GM18507 (cell line): Measurements from ENCODE around the gene GLT8D2.

Experiments
- DNase-seq: peaks from one replicate; pipeline ENCODE4 v3.0.0; 2011; ENCODE audit warnings: low read depth; ENCODE audit not compliant: insufficient read length; ENCODE audit errors: extremely low spot score
- FAIRE-seq: peaks from 2 replicates; lab custom pipeline; 2011; peaks lifted over from hg19 to GRCh38; lab: Jason Lieb, UNC

The GLT8D2 gene

DNA sequence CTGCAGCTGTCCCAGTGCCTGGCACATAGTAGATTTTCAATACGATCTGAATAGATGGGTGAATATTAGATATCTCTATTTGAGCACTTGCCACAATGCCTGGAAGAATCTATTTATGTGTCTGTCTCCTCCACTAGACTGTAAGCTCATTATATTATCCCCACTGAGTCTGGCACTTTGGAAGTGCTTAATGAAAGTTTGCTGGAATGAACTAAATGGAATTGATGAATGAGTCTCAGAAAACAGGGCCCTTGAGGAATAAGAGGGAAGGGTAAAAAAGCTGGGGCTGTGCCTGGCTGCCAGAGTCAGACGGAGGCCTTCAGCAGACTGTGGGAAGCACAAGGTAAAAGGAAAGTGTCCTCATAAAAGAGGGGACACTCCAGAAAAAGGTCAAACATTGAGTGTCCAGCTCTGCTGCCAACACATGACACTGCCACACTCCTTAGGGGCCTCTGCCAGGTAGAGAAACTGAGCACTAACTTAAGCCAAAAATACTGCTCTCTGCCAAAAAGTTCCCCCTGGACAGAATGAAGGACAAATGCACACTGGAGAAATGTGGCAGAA is 39.3 kb downstream of the GLT8D2 start:
- DNase-seq = no peak
- FAIRE-seq = no peak

DNA sequence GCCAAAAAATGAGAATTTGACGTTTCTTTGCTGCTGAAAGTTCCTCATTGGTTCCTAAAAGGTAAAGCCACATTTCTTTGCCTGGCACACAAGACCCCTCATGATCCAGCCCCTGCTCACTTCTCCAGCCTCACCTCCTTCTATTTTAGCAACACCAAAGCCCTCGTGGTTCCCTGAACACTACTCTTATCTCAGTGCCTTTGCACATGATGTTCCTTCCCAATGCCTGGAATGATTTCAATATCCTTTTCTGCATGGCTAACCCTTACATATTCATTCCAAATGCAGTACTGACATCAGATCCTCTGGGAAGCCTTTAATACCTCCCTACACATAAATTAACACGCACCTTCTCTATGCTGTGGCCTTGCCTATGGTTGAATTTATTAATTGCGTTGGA is 39.9 kb downstream of the GLT8D2 start:
- FAIRE-seq = no peak
- DNase-seq = no peak

DNA sequence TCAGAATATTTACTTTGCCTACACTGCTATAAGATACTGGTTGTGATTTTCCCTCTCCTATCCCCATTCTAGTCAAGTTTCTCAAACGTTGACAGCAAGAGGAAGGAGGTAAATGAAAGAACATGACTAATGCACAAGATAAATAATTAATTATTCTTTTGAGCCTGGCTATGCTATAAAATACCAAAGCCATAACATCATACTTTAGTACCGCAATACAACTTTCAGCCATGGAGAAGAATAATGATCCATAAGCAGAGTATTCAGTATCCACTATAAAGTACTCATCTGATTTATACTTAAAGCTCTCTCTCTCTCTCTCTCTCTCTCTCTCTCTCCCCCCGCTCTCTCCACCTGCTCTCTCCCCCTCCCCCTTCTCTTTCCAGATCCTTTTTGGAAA is 43.1 kb downstream of the GLT8D2 start:
- no peak for FAIRE-seq
- DNase-seq = no peak

DNA sequence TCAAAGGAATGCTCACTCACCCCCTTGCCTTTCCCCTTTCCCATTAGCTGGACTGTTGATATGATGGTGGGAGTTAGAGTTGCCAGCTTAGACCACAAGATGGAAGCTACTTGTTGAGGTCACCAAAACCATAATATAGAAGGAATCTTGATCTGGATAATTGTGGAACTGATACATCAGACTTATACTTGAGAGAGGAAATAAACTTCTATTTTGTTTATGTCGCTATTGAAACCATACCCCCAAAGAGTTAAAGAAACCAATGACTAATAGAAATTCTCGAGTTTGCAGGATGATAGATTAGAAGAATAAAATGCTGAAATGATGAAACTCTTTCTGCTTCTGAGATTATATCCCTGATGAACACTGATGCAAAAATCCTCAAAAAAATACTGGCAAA is 46.4 kb downstream of the GLT8D2 start:
- DNase-seq (no peak), FAIRE-seq (no peak)

DNA sequence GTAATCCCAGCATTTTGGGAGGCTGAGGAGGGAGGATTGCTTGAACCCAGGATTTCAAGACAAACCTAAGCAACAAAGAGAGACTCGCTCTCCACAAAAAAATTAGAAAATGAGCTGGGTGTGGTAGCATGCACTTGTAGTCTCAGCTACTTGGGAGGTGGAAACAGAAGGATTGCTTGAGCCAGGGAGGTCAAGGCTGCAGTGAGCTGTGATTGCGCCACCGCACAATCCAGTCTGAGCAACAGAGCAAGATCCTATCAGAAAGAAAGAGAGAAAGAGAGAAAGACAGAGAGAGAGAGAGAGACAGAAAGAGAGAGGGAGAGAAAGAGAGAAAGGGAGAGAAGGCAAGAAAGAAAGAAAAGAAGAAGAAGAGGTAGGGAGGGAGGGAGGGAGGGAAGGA is 47.3 kb downstream of the GLT8D2 start:
- no peak for DNase-seq
- peak; percentile 33 for FAIRE-seq

DNA sequence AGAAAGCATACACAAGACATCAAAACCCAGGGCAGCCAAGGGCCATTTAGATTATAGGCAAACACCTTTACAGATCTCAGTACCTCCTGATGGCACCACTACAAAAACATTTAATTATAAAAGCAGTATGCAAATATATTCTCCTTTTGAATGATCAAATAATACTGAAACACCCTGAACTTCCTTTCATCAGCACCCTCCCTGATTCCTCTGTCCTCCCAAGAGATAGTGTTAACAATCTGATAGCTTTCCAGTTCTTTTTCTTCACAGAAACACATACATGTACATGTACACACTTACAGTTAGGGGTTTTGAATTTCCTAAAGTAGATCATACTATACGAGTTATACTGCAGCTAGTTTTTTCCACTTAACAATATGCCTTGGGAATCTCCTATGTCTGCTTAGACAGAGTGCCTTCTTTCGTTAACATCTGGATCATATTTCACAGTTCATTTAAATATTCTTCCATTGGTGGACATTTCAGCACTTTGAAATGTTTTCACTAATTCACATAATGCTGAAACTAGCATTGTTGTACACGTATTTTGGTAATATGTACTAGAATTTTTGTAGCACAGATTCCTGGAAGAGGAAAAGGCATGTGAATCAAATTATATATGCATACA is 49.1 kb downstream of the GLT8D2 start:
- no peak for FAIRE-seq
- no peak for DNase-seq

DNA sequence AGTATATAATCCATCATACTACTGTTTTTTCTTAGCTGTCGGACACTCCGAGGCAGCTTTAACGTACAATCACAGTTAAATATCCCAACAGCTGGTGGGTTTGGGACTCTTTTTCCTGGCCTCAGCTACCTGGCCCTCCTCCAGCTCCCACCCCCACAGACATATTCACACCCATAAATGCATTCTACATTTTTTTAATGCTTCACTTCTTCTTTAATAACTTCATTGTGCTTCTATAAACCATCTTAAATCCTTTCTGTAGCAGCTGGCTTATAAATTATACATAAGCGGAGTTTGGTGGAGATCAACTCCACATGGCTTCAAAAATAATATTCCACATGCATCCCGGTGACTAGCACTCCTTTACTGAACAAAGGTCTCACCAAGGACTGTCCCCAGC is 51.0 kb downstream of the GLT8D2 start:
- FAIRE-seq = no peak
- no peak for DNase-seq

DNA sequence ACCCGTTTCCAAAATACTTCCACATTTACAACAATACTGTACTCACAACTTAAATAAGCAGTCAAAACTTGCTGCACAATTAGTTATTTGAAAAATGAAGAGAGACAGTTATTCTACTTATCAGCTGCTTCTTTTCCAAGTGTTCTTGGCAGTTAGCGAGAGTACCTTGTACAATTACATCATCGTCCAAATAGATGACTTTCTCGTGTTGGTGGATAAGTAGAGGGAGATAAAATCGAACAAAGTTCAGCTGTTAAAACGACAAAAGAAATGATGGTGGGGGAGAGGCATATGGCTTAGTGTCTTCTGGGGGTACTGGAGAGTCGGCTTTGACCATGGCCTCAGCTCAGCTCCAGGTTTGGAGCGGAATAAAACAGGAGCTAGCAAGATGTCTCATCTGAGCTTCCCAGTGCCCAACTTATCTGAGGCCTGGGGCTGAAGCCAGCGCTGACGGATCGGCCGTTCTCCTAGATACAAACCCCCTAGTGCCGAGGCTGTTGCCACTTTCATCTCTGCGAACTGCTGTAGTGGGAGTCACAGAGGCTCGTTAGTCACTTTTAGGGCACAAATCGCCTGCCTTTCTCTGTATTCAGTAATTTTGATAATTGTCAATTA is 52.6 kb downstream of the GLT8D2 start:
- DNase-seq (no peak), FAIRE-seq (no peak)

DNA sequence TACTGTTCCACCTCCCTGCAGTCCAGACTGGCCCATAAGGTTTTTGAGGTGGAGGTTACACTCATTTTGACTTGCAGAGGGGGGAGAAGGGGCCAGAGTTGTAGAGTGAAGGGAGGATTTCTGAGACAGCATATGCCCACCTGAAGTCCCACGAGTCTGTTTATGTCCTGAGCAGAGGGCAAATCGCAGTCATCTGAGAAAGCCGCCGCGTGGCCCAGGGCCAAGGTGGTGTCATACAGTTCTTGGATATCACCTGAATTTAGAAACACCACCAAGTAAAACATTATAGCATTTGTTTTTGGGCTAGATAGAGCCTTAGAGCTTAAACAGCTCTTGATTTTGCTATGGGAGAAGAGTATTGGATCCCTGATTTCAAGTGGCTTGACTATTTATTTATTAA is 53.4 kb downstream of the GLT8D2 start:
- DNase-seq = no peak

DNA sequence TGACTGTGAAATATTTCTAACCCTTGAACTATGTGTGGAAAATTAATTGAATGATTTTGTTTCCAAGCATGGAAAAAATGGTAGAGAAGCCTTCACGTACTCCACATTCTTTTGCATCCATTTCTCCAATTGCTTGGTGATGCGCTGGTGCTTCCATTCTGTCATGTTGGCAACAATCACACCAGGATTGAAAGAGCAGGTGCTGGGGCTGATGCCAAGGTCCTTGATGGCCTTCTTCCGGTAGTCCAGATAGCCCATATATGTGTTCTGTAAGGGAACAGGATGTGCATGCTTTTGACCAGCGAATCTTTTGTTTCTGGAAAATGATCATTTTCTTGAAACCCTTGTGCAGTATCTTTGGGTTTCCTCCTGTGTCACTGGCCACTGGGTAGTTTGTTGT is 55.8 kb downstream of the GLT8D2 start:
- FAIRE-seq = no peak
- no peak for DNase-seq

More for the DNA sequence above, 53.4 kb downstream of the GLT8D2 start:
- no peak for FAIRE-seq

DNA sequence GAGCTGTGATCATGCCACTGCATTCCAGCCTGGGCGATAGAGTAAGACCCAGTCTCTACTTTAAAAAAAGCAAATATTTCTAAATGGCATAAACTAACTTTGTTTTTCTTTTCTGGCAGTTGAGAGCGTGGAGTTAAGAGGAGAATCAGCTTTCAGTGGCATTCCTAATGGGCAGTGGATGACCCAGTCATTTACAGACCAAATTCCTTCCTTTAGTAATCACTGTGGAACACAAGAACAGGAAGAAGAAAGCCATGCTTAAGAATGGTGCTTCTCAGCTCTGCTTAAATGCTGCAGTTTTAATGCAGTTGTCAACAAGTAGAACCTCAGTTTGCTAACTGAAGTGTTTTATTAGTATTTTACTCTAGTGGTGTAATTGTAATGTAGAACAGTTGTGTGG is 63.2 kb downstream of the GLT8D2 start:
- peak; percentile 55 for FAIRE-seq
- DNase-seq = no peak

DNA sequence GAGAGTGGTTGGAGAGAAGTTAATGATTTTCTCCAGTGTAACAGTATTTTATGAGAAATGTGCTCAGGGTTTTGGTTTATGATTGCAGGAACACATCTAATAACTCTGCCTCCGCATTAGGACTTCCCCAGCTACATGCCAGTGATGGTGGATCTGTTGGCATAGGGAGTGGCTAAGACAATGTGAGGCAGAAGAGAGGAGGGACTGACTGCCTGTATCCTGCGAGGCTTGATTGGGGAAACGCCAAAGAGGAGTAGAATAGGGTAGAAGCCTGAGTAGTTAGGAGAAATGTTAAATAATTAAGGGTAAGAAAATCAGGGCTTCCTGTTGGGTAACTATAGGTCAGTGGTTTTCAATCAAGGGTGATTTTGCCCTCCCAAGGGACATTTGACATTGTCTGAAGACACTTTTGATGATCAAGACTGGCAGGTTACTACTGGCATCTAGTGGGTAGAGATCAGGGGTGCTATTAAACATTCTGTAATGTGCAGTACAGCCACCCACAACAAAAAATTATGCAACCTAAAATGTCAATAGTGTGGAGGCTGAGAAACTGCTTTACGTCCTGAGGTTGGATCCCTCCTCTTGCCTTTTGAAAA is 71.5 kb downstream of the GLT8D2 start:
- DNase-seq (no peak), FAIRE-seq (no peak)

DNA sequence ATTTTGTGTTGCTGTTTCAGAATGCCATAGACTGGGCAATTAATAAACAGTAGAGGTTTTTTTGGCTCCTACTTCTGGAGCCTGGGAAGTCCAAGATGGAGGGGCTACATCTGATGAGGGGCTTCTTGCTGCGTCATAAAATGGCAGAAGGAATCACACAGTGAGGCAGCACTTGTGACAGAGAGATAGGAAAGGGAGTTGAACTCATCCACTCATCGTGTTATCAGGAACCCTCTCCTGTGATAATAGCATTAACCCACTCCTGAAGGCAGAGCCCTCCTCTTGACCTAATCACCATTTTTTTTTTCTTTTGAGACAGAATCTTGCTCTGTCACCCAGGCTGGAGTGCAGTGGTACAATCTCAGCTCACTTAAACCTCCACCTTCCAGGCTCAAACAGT is 74.6 kb downstream of the GLT8D2 start:
- FAIRE-seq (no peak), DNase-seq (no peak)

DNA sequence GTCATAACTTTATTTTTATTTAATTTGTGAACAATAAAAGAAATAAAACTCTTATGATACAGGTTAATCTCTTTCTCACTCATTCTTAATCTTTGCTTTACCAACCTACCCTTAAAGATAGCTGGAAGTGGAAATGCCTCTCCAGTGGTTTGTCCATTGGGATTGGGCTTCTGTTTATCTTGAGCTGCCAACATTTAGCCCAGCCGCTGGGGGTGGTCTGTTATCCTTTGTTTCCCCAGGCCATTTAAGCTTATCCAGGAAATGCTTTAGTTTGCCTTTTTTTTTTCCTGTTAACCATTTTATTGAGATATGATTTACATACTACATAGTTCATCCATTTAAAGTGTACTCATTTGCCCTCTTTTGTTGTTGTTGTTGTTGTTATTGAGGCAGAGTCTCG is 76.1 kb downstream of the GLT8D2 start:
- no peak for FAIRE-seq

DNA sequence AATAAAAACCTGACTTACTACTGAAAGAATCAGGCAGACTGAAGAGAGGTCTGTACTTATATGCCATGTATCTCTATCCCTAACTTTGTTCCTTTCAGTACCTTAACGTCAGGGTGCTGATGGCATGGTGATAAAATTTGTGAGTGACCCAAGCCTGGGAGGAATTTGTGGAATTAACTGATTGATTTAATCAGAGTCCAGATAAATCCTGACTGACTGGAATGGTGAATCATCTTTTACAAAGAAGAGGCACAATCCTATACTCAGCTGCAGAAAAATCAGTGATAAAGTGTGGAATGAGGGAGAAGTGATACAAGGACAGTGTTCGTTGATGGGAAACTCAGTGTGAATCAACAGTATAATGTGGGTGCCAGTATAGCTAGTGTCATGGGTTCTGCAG is 80.6 kb downstream of the GLT8D2 start:
- FAIRE-seq = no peak

More for the DNA sequence above, 76.1 kb downstream of the GLT8D2 start:
- DNase-seq = no peak

DNA sequence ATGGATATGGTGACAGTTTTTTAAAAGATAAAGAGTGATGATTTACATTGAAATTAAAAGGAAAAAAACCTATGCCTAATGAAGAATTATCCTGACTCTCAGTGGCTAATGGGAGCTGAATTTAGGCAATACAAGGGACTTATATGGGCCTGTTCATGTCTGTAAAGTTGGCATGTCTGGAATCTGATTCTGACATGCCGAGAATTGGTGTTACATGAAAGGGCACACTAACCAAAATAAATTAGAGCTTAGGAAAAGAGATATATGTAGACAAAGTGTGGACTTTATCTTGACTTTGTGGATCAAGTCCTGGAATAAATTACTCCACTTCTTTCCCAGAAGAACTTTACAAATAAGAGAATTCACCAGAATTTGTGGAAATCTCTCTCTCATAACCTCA is 83.3 kb downstream of the GLT8D2 start:
- DNase-seq = no peak
- no peak for FAIRE-seq

More for the DNA sequence above, 80.6 kb downstream of the GLT8D2 start:
- DNase-seq = no peak

DNA sequence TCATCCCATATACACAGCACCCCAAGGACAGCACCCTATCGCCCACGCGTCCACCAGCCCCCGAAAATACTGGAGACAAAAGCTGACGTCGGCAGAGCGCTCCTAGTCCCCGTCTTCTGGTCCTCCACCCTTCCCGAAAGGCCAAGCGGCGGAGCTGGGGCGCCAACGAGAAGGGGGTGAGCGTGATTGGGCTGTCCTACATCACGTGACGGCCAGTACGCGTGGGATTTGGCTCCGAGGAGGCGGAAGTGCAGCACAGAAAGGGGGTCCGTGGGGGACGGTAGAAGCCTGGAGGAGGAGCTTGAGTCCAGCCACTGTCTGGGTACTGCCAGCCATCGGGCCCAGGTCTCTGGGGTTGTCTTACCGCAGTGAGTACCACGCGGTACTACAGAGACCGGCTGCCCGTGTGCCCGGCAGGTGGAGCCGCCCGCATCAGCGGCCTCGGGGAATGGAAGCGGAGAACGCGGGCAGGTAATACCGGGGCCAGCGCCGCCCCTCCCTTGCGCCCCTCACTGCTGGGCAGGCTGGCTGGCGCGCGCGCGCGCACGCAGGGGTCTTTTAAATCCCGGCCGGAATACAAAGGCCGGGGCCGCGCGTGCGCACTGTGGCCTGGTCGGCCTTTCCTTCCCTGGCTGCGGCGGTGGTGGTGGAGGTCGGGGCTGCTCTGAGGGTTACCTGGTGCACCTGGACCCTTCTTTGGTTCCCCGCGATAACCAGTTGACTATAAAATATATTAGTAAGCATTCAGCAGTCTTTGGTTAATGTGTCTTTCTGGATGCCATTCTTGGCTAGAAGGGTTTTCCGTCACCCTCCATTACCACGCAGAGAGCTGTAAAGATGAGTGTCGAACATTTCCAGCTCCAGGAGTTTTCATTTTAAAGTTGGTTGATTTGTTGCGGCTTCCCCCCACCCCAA is 84.1 kb downstream of the GLT8D2 start, which contains the start of gene TDG:
Gene TDG, plus strand, starts transcription at position 283 of the 915 bp plus-strand sequence. Its CDS starts 166 bp downstream, at position 449.
- FAIRE-seq (peak; percentile 95), DNase-seq (peak; percentile 85)

DNA sequence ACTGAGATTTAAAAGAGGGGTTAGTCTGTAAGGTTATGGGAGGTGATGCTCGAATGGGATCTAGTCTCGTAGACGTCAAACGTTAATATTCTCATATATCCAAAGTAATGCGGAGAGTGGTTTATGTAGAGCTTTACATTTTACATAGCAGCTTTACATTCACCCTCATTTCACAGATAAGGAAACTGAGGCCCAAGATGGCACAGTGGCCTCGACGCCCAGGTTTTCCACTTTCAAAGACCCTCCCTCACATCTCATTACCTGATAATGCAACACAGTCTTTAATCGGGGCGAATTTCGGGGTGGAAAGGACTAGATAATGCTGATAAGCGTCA is 84.8 kb downstream of the GLT8D2 start:
- no peak for FAIRE-seq

DNA sequence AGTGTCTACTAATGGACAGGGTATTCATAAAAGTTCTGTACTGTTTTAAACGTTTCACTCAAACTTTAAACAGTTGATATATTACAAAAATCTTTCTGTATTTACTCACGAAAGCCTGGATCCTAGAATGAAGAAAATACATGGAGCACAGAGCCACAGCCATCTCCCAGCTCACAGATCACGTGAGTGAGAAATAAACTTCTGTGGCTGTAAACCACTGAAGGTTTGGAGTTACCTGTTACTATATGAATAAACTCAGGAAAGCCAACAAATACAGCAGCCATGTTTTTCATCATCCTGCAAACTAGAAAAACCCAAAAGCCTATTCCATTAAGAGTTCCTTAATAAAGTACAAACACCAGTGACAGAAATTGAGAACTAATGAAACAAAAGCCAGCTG is 85.2 kb downstream of the GLT8D2 start:
- no peak for DNase-seq
- no peak for FAIRE-seq

More for the DNA sequence above, 84.8 kb downstream of the GLT8D2 start:
- no peak for DNase-seq

DNA sequence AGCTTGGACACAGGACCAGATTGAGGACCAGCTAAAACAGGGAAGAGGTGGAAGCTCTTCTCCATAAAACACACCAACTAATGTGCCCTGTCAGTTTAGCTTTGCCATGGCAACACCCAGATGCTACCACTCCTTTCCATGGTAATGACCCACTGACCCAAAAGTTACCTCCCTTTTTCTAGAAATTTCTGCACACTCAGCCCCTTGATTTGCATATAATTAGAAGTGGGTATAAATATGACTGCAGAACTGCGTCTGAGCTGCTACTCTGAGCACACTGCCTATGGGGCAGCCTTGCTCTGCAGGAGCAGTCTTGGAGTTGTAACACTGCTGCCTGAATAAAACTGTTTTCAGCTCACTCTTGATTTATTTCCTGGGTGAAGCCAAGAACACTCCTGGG is 87.5 kb downstream of the GLT8D2 start:
- DNase-seq (no peak), FAIRE-seq (no peak)
